ENCODE measurements around the gene FCHSD2. TPM values are rescaled to one million over a fixed set of nuclear protein-coding genes. Genes with fewer than 3 reads are reported as not detected.
"Not testable (repeated sequence)": the region's sequence is repeated elsewhere in the genome, so short reads cannot be mapped to it uniquely, and the experiment has no call there.

The FCHSD2 gene
- polyA plus RNA-seq, 2 of the 4 experiments (the other 2 are of a cell fraction) = 10.5 to 19.0 TPM

DNA sequence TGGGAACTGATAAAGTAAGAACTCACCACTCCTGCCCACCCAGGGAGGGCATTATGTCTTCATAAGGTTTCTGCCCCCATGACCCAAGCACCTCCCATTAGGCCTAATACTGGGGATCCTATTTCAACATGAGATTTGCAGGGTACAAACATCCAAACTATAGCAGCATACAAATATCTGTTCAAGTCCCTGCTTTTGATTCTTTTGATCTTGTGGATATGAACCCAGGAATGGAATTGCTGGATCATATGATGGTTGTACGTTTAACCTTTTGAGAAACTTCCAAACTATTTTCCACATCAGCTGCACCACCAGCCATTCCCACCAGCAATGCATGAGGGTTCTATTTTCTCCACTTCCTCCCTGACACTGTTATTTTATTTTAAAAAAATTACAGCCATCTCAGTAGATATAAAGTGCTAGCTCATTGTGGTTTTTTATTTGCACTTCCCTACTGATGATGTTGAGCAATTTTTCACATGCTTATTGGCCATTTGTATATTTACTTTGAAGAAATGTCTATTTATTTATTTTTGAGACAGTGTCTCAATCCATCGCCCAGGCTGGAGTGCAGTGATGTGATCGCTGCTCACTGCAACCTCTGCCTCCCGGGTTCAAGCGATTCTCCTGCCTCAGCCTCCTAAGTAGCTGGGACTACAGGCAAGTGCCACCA is 335.0 kb downstream of the FCHSD2 start (continued):
- TF ChIP-seq, protein P1, sequence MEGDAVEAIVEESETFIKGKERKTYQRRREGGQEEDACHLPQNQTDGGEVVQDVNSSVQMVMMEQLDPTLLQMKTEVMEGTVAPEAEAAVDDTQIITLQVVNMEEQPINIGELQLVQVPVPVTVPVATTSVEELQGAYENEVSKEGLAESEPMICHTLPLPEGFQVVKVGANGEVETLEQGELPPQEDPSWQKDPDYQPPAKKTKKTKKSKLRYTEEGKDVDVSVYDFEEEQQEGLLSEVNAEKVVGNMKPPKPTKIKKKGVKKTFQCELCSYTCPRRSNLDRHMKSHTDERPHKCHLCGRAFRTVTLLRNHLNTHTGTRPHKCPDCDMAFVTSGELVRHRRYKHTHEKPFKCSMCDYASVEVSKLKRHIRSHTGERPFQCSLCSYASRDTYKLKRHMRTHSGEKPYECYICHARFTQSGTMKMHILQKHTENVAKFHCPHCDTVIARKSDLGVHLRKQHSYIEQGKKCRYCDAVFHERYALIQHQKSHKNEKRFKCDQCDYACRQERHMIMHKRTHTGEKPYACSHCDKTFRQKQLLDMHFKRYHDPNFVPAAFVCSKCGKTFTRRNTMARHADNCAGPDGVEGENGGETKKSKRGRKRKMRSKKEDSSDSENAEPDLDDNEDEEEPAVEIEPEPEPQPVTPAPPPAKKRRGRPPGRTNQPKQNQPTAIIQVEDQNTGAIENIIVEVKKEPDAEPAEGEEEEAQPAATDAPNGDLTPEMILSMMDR (IDR thresholded peaks at IDR 0.05) = no peak
- TF ChIP-seq PBX3 (IDR thresholded peaks at IDR 0.05) = no peak
- TF ChIP-seq JUNB (IDR thresholded peaks at IDR 0.05) = peak; percentile 26; the same call in 1 of the 2 replicates
- TF ChIP-seq RAD21 (conservative IDR thresholded peaks at IDR 0.05 in 1 of 2, IDR thresholded peaks at IDR 0.05 in 1 of 2) = no peak
- no peak for TF ChIP-seq HDAC2 (IDR thresholded peaks at IDR 0.05)
- no peak for TF ChIP-seq RARB (CRISPR knock-in tag; IDR thresholded peaks at IDR 0.05)
- TF ChIP-seq MYC (IDR thresholded peaks at IDR 0.05; ENCODE audit: borderline replicate concordance, low read length) = no peak
- peak; percentile 72; a peak in 3 of 5 replicates for TF ChIP-seq EP300 (IDR thresholded peaks at IDR 0.05)
- peak; percentile 61 to 78; a peak in 4 of 5 replicates for TF ChIP-seq JUN (IDR thresholded peaks at IDR 0.05)
- no peak for TF ChIP-seq BHLHE40 (IDR thresholded peaks at IDR 0.05; ENCODE audit: low read depth, low read length)
- no peak for TF ChIP-seq REST (IDR thresholded peaks at IDR 0.05)
- no peak for TF ChIP-seq EHF (CRISPR knock-in tag; IDR thresholded peaks at IDR 0.05)
- TF ChIP-seq FOSB (CRISPR knock-in tag; IDR thresholded peaks at IDR 0.05) = no peak
- TF ChIP-seq MAX (IDR thresholded peaks at IDR 0.05) = no peak
- TF ChIP-seq, protein P2, sequence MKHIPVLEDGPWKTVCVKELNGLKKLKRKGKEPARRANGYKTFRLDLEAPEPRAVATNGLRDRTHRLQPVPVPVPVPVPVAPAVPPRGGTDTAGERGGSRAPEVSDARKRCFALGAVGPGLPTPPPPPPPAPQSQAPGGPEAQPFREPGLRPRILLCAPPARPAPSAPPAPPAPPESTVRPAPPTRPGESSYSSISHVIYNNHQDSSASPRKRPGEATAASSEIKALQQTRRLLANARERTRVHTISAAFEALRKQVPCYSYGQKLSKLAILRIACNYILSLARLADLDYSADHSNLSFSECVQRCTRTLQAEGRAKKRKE (CRISPR knock-in tag; IDR thresholded peaks at IDR 0.05; ENCODE audit: low read depth) = no peak
- TF ChIP-seq KDM5A (IDR thresholded peaks at IDR 0.05) = no peak
- TF ChIP-seq, protein P3, sequence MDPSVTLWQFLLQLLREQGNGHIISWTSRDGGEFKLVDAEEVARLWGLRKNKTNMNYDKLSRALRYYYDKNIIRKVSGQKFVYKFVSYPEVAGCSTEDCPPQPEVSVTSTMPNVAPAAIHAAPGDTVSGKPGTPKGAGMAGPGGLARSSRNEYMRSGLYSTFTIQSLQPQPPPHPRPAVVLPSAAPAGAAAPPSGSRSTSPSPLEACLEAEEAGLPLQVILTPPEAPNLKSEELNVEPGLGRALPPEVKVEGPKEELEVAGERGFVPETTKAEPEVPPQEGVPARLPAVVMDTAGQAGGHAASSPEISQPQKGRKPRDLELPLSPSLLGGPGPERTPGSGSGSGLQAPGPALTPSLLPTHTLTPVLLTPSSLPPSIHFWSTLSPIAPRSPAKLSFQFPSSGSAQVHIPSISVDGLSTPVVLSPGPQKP (IDR thresholded peaks at IDR 0.05; ENCODE audit: low read depth, low read length) = no peak
- TF ChIP-seq GATA3 (IDR thresholded peaks at IDR 0.05; ENCODE audit: borderline replicate concordance) = peak; percentile 57; the same call in 1 of the 2 replicates

DNA sequence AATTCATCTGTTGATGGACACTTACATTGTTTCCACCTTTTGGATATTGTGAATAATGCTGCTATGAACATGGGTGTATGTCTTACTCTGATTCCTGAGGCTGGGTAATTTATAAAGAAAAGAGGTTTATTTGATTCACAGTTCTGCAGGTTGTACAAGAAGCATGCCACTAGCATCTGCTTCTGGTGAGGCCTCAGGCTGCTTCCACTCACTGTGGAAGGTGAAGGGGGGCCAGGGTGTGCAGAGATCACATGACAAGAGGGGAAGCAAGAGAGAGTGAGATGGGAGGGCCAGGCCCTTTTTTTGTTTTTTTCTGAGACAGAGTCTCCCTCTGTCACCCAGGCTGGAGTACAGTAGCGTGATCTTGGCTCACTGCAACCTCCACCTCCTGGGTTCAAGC is 335.7 kb downstream of the FCHSD2 start:
- H3K9me3 ChIP-seq; FAIRE-seq; H3K4me3 ChIP-seq; DNase-seq (ENCODE audit: low read depth in 1 of 2, low spot score in 1 of 2); POLR2A ChIA-PET; CTCF ChIA-PET; ATAC-seq: not testable (repeated sequence)
- WGBS (ENCODE audit: missing lambda C conversion rate) = 100% methylated on average over 1 of the region's 1 CpG
- H3K4me1 ChIP-seq = peaks cover 31% of the 10 kb centered on the region
- H3K27ac ChIP-seq = peak overlapping the region; percentile 80 to 89
- peak overlapping the region; percentile 57; the same call in 2 of the 3 replicates for H3K4me2 ChIP-seq
